Left ventricle myocardium inferior (tissue), 1 donor: ENCODE measurements around the gene ARAP2. TPM values are rescaled to one million over a fixed set of nuclear protein-coding genes. Genes with fewer than 3 reads are reported as not detected.

Source experiments
- DNase-seq: peaks from one replicate; pipeline ENCODE4 v3.0.0-alpha.2; 2020
- H3K27ac ChIP-seq: fragments of 200-600 bp; replicated peaks from 2 replicates; pipeline ENCODE4 v1.8.0; 2021
- H3K27me3 ChIP-seq: fragments of 200-600 bp; 2 replicates; pipeline ENCODE4 v1.8.0; 2021; ENCODE audit warnings: low read depth
- H3K36me3 ChIP-seq: fragments of 200-600 bp; 2 replicates; pipeline ENCODE4 v1.8.0; 2021
- H3K4me1 ChIP-seq: fragments of 200-600 bp; 2 replicates; pipeline ENCODE4 v1.8.0; 2021
- H3K4me3 ChIP-seq: fragments of 200-600 bp; 2 replicates; pipeline ENCODE4 v1.8.0; 2021; ENCODE audit warnings: mild to moderate bottlenecking, moderate library complexity
- H3K9me3 ChIP-seq: fragments of 200-600 bp; replicated peaks from 2 replicates; pipeline ENCODE4 v1.8.0; 2021
- intact Hi-C: fragments of 100-400 bp; cut with micrococcal nuclease; formaldehyde crosslinking; loops from one replicate; pipeline ENCODE4 v1.11.0; 2022
- total RNA-seq: library from RNA; stranded (reverse); fragmentation: NEBNext Ultra II Directional; extraction: Animal tissue kit (Norgen Biotek cat#: 25700); gene quantifications from one replicate; pipeline ENCODE4 v1.2.1, GENCODE V29; 2021
- TF ChIP-seq, protein P1 (sequence below): fragments of 200-600 bp; IDR thresholded peaks from 2 replicates; pipeline ENCODE4 v1.8.0; 2021; ENCODE audit warnings: antibody characterized with exemption, mild to moderate bottlenecking, borderline replicate concordance
- donor health status: DM: no; HTN: yes; CAD: no; lungs with severe emphysema.

ARAP2 gene
- total RNA-seq, 1 donor from 2014 or later = 2.9 TPM

DNA sequence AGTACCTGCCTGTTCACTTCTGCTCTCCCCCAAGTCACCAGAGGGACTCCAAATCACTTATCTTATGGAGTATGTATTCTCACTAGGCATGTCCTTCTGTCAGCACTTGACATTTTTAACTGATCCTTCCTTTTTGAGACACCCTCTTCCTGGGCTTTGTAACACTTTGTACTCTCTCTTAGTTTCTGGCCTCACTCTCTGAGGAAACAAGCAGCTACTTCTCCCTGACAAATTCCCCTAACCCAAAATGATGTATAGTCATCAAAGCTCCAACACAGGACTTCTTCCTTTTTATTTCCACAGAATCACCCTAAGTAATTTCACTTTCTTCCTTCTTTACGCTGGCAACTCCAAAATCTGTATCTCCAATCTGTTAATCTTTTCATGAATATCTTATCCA, 101.8 kb downstream of the ARAP2 start:
- TF ChIP-seq, protein P1, sequence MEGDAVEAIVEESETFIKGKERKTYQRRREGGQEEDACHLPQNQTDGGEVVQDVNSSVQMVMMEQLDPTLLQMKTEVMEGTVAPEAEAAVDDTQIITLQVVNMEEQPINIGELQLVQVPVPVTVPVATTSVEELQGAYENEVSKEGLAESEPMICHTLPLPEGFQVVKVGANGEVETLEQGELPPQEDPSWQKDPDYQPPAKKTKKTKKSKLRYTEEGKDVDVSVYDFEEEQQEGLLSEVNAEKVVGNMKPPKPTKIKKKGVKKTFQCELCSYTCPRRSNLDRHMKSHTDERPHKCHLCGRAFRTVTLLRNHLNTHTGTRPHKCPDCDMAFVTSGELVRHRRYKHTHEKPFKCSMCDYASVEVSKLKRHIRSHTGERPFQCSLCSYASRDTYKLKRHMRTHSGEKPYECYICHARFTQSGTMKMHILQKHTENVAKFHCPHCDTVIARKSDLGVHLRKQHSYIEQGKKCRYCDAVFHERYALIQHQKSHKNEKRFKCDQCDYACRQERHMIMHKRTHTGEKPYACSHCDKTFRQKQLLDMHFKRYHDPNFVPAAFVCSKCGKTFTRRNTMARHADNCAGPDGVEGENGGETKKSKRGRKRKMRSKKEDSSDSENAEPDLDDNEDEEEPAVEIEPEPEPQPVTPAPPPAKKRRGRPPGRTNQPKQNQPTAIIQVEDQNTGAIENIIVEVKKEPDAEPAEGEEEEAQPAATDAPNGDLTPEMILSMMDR = no peak
- no peak overlapping the region for H3K27ac ChIP-seq
- no peaks in the 10 kb centered on the region for H3K4me1 ChIP-seq
- intact Hi-C loops = no loop called here
- DNase-seq = no peak
- H3K4me3 ChIP-seq = no peak overlapping the region
- H3K9me3 ChIP-seq = no peaks in the 10 kb centered on the region
- H3K36me3 ChIP-seq = no peaks in the 10 kb centered on the region
- no peaks in the 10 kb centered on the region for H3K27me3 ChIP-seq

GRCh38 chr4:36141186-36141585, 103.1 kb downstream of the ARAP2 start:
- no peak for DNase-seq
- Histone ChIP-seq H3K4me1 (no peaks in the 10 kb centered on the region), H3K9me3 (no peaks in the 10 kb centered on the region), H3K27me3 (no peaks in the 10 kb centered on the region), H3K4me3 (no peak overlapping the region), H3K27ac (no peak overlapping the region), H3K36me3 (no peaks in the 10 kb centered on the region)
- TF ChIP-seq, protein P1 = no peak
- intact Hi-C loops = no loop called here

GRCh38 chr4:36140421-36140820, 103.9 kb downstream of the ARAP2 start:
- no peaks in the 10 kb centered on the region for H3K27me3 ChIP-seq
- intact Hi-C loops = no loop called here
- TF ChIP-seq, protein P1 = no peak
- no peak for DNase-seq
- no peak overlapping the region for H3K4me3 ChIP-seq
- H3K9me3 ChIP-seq = no peaks in the 10 kb centered on the region
- H3K36me3 ChIP-seq = no peaks in the 10 kb centered on the region
- H3K27ac ChIP-seq = no peak overlapping the region
- H3K4me1 ChIP-seq = no peaks in the 10 kb centered on the region

GRCh38 chr4:36138220-36138619, 106.1 kb downstream of the ARAP2 start:
- H3K4me3 ChIP-seq = no peak overlapping the region
- H3K27me3 ChIP-seq = no peaks in the 10 kb centered on the region
- DNase-seq = no peak
- TF ChIP-seq, protein P1 = no peak
- H3K4me1 ChIP-seq = no peaks in the 10 kb centered on the region
- H3K27ac ChIP-seq = no peak overlapping the region
- no peaks in the 10 kb centered on the region for H3K9me3 ChIP-seq
- H3K36me3 ChIP-seq = no peaks in the 10 kb centered on the region
- intact Hi-C loops = no loop called here

GRCh38 chr4:36137336-36137735, 107.0 kb downstream of the ARAP2 start:
- no peak for DNase-seq
- intact Hi-C loops = no loop called here
- TF ChIP-seq, protein P1 = no peak

DNA sequence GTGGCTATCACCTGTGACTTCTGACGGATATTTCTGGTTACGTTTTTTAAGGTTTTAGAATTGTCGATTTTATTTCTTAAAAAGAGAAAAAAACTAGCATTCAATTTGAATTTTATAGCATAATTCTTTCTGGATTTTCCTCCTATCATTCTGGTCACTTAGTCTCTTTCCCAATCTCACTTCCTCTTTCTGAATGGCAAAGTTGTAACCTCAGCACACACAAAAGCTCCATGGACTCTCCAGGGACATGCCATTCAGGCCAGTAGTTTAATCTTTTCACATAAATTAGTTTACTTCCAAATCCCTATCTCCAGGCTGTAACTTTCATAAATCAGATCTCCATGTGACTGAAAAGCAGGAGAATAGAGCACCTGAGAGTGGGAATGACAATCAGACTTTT, 110.7 kb downstream of the ARAP2 start:
- TF ChIP-seq, protein P1 = no peak
- no peaks in the 10 kb centered on the region for H3K36me3 ChIP-seq
- H3K4me3 ChIP-seq = no peak overlapping the region
- intact Hi-C loops = no loop called here
- H3K9me3 ChIP-seq = no peaks in the 10 kb centered on the region
- no peak for DNase-seq
- H3K4me1 ChIP-seq = no peaks in the 10 kb centered on the region
- H3K27me3 ChIP-seq = no peaks in the 10 kb centered on the region
- H3K27ac ChIP-seq = no peak overlapping the region

More at GRCh38 chr4:36137336-36137735, 107.0 kb downstream of the ARAP2 start:
- no peak overlapping the region for H3K4me3 ChIP-seq
- H3K27me3 ChIP-seq = no peaks in the 10 kb centered on the region
- no peaks in the 10 kb centered on the region for H3K36me3 ChIP-seq
- H3K9me3 ChIP-seq = no peaks in the 10 kb centered on the region
- H3K27ac ChIP-seq = no peak overlapping the region
- no peaks in the 10 kb centered on the region for H3K4me1 ChIP-seq
